SK-N-SH (cell line): ENCODE measurements around the gene PAFAH1B2. TPM values are rescaled to one million over a fixed set of nuclear protein-coding genes. Genes with fewer than 3 reads are reported as not detected.

Experiments
- CTCF ChIA-PET: fragments of 300-600, 350-600 bp; formaldehyde crosslinking; extraction: SDS; loops from one replicate; lab custom pipeline; 2021; lab: Yijun Ruan, JAX
- POLR2A ChIA-PET: fragments of 350-600 bp; sonication (Branson Sonifier 250); formaldehyde crosslinking; extraction: SDS; loops from one replicate; lab custom pipeline; 2020; ENCODE audit warnings: antibody characterized with exemption, inconsistent platforms; lab: Yijun Ruan, JAX
- DNase-seq: peaks from one replicate; pipeline ENCODE4 v3.0.0; 2012
- H2AFZ ChIP-seq: fragments of 200-600 bp; sonication (generic); 2 replicates; pipeline ENCODE4 v1.8.1; 2016; ENCODE audit warnings: antibody characterized with exemption, mild to moderate bottlenecking, low read depth
- H3F3A ChIP-seq: fragments of 200-600 bp; sonication (generic); replicated peaks from 2 replicates; pipeline ENCODE3; 2016; ENCODE audit warnings: antibody characterized with exemption, mild to moderate bottlenecking; ENCODE audit not compliant: insufficient read depth
- H3K27ac ChIP-seq, 2 experiments: fragments of 200-500 bp in 1 of 2; fragments of 200-600 bp in 1 of 2; sonication (Bioruptor generic) in 1 of 2; sonication (generic), shearing (Covaris generic) in 1 of 2; 2 replicates each; pipeline versions ENCODE4 v1.5.1 to v1.6.1; 2014 to 2016; ENCODE audit warnings: low read depth in 2 of 2, inconsistent platforms in 1 of 2, low read length in 1 of 2, mild to moderate bottlenecking in 1 of 2, mixed read lengths in 1 of 2
- H3K27me3 ChIP-seq: fragments of 200-600 bp; sonication (generic), shearing (Covaris generic); 2 replicates; pipeline ENCODE4 v1.6.1; 2016; ENCODE audit warnings: mixed run types; ENCODE audit not compliant: insufficient read depth
- H3K36me3 ChIP-seq, 2 experiments: fragments of 200-500 bp in 1 of 2; fragments of 200-600 bp in 1 of 2; sonication (Bioruptor generic) in 1 of 2; sonication (generic) in 1 of 2; replicated peaks in 1 of 2; 2 replicates each; pipeline versions ENCODE3 to v1.5.1; 2014 to 2016; ENCODE audit warnings: low read length in 1 of 2, mild to moderate bottlenecking in 1 of 2; ENCODE audit not compliant: insufficient read depth in 2 of 2, control insufficient read depth in 1 of 2
- H3K4me1 ChIP-seq, 2 experiments: fragments of 200-500 bp in 1 of 2; fragments of 200-600 bp in 1 of 2; sonication (Bioruptor generic) in 1 of 2; sonication (generic), shearing (Covaris generic) in 1 of 2; 2 replicates each; pipeline versions ENCODE4 v1.5.1 to v1.6.1; 2014 to 2016; ENCODE audit warnings: low read depth in 1 of 2, low read length in 1 of 2, mixed run types in 1 of 2; ENCODE audit not compliant: insufficient read depth in 2 of 2, control insufficient read depth in 1 of 2
- H3K4me2 ChIP-seq: fragments of 200-600 bp; sonication (generic), shearing (Covaris generic); 2 replicates; pipeline ENCODE4 v1.6.1; 2017; ENCODE audit warnings: mixed run types
- H3K4me3 ChIP-seq, 2 experiments: fragments of 200-500 bp in 1 of 2; fragments of 200-600 bp in 1 of 2; sonication (Bioruptor generic) in 1 of 2; sonication (generic), shearing (Covaris generic) in 1 of 2; 2 replicates each; pipeline versions ENCODE4 v1.5.1 to v1.8.1; 2014 to 2016; ENCODE audit warnings: low read depth in 2 of 2, inconsistent platforms in 1 of 2, low read length in 1 of 2, mild to moderate bottlenecking in 1 of 2, mixed read lengths in 1 of 2, moderate library complexity in 1 of 2
- H3K79me2 ChIP-seq: fragments of 200-600 bp; sonication (generic); 2 replicates; pipeline ENCODE4 v1.8.1; 2017; ENCODE audit warnings: mild to moderate bottlenecking; ENCODE audit not compliant: insufficient read depth
- H3K9ac ChIP-seq: fragments of 200-600 bp; sonication (generic); 2 replicates; pipeline ENCODE4 v1.6.1; 2017; ENCODE audit warnings: mixed run types
- H3K9me2 ChIP-seq: fragments of 200-600 bp; sonication (generic); 2 replicates; pipeline ENCODE4 v1.6.1; 2017; ENCODE audit warnings: mixed run types
- H3K9me3 ChIP-seq: fragments of 200-600 bp; sonication (generic); 2 replicates; pipeline ENCODE4 v1.6.1; 2017; ENCODE audit warnings: mixed run types, mild to moderate bottlenecking, moderate library complexity
- H4K20me1 ChIP-seq: fragments of 200-600 bp; sonication (generic); 2 replicates; pipeline ENCODE4 v1.6.1; 2017; ENCODE audit warnings: mild to moderate bottlenecking, mixed run types; ENCODE audit not compliant: insufficient read depth
- EP300 ChIP-seq, 2 experiments: IDR thresholded peaks; 2 replicates each; pipeline versions ENCODE4 v1.4.0 to v1.6.1; 2012; ENCODE audit warnings: borderline replicate concordance in 1 of 2, low read depth in 1 of 2, low read length in 1 of 2
- FOSL2 ChIP-seq: IDR thresholded peaks from 2 replicates; pipeline ENCODE4 v1.4.0; 2012; ENCODE audit warnings: low read depth, mild to moderate bottlenecking, moderate library complexity, borderline replicate concordance
- GABPA ChIP-seq: IDR thresholded peaks from 2 replicates; pipeline ENCODE4 v1.4.0; 2012; ENCODE audit warnings: low read depth, mild to moderate bottlenecking
- GATA2 ChIP-seq: sonication (generic); formaldehyde crosslinking; IDR thresholded peaks from 2 replicates; pipeline ENCODE4 v1.5.0; 2020; ENCODE audit warnings: mild to moderate bottlenecking, missing genetic modification reagents
- JUND ChIP-seq: IDR thresholded peaks from 2 replicates; pipeline ENCODE4 v1.4.0; 2012
- MXI1 ChIP-seq: IDR thresholded peaks from 2 replicates; pipeline ENCODE4 v1.6.1; 2012; ENCODE audit warnings: mild to moderate bottlenecking, low read depth, low read length, improper control_type of control experiment
- RAD21 ChIP-seq: IDR thresholded peaks from 2 replicates; pipeline ENCODE4 v1.6.1; 2012; ENCODE audit warnings: mild to moderate bottlenecking, low read length
- RCOR1 ChIP-seq: fragments of 150-350 bp; IDR thresholded peaks from 2 replicates; pipeline ENCODE4 v1.6.1; 2017; ENCODE audit warnings: antibody characterized with exemption, low read length
- RXRA ChIP-seq: IDR thresholded peaks from 2 replicates; pipeline ENCODE4 v1.4.0; 2012; ENCODE audit warnings: low read depth, mild to moderate bottlenecking, borderline replicate concordance
- TAF1 ChIP-seq: IDR thresholded peaks from 2 replicates; pipeline ENCODE4 v1.6.1; 2012; ENCODE audit warnings: low read depth, mild to moderate bottlenecking, low read length, moderate library complexity, borderline replicate concordance
- TCF12 ChIP-seq: IDR thresholded peaks from 2 replicates; pipeline ENCODE4 v1.4.0; 2012
- YY1 ChIP-seq: IDR thresholded peaks from 2 replicates; pipeline ENCODE4 v1.4.0; 2012; ENCODE audit warnings: low read depth, mild to moderate bottlenecking
- WGBS: methylation state at CpG from one replicate; pipeline ENCODE4 v1.1.6; 2017; ENCODE audit warnings: low lambda C conversion rate; 5-methylcytosine and 5-hydroxymethylcytosine counted together
- polyA plus RNA-seq, 3 experiments: library from polyadenylated mRNA; depleted of rRNA; stranded (reverse); fragments of >200 nt; gene quantifications; 2 replicates each; pipeline ENCODE4 v1.2.3, GENCODE V29; 2012
- TF ChIP-seq, protein P1 (sequence below): fragments of 150-350 bp; IDR thresholded peaks from 2 replicates; pipeline ENCODE4 v1.6.1; 2017; ENCODE audit warnings: antibody characterized with exemption, low read length, low read depth, borderline replicate concordance
- TF ChIP-seq, protein P2 (sequence below): IDR thresholded peaks from 2 replicates; pipeline ENCODE4 v1.4.0; 2012; ENCODE audit warnings: low read depth, borderline replicate concordance
- TF ChIP-seq, protein P3 (sequence below): IDR thresholded peaks from 2 replicates; pipeline ENCODE4 v1.4.0; 2012; ENCODE audit warnings: low read depth
- TF ChIP-seq, protein P4 (sequence below): fragments of 200-600 bp; sonication (generic); IDR thresholded peaks from 2 replicates; pipeline ENCODE4 v1.6.1; 2017; ENCODE audit warnings: antibody characterized with exemption, mild to moderate bottlenecking, moderate library complexity

PAFAH1B2 gene
- polyA plus RNA-seq, 1 of the 3 experiments (the other 2 are of a cell fraction), result 19.6 TPM

DNA sequence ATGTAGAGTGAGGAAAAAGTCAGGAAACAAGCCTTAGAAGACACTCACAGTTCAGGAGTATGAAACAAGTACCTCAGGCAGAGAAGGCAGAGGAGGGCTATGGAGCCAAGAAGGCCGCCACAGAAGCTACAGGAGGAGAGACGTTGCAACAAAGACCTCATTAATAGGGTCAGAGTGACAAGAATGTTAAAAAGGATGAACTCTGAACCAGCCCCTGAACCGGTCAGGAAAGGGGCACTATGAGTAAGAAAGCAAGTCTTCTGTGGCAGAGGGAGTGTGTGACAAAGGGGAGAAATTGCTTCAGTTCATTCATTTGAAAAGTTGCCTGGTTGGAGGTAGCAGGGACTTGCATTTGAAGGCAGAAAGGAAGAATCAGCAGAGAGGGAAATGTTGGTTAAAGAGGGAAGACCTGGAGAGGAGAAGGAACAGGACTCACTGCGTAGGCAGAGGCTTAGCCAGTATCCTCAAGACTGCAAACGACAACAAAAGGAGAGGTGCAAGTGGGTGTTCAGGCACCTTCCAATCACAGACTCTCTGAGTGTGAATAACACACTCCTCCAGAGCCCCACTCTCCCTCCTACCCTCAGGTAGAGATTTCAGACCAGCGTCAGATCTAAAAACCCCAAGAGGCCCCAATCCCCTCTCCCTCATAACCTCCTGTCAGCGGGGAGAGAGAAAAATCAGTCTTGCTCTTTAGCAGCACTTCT lies 70.5 kb downstream of the PAFAH1B2 start:
- H3K4me3 ChIP-seq, result no peak overlapping the region
- ChIA-PET POLR2A (interaction anchor here (1.2 kb wide), 1 partner anchor 11 kb away, joined by 3 read pairs; no protein-coding TSS in a partner anchor), CTCF (no interaction called here)
- H2AFZ ChIP-seq, result no peak overlapping the region
- no peak for DNase-seq
- H3K36me3 ChIP-seq, result peaks cover 18 to 45% of the 10 kb centered on the region in 2 experiments
- no peaks in the 10 kb centered on the region for H3K9me2 ChIP-seq
- no peak overlapping the region for H3K27ac ChIP-seq
- H3K4me2 ChIP-seq, result no peak overlapping the region
- WGBS, result 97% methylated on average over 7 of the region's 7 CpGs
- no peaks in the 10 kb centered on the region for H4K20me1 ChIP-seq
- no peak overlapping the region for H3K9ac ChIP-seq
- H3K9me3 ChIP-seq, result no peaks in the 10 kb centered on the region
- no peak for TF ChIP-seq RCOR1
- no peak for TF ChIP-seq RXRA
- TF ChIP-seq GABPA, result no peak
- TF ChIP-seq FOSL2, result no peak
- no peak for TF ChIP-seq GATA2 (CRISPR knock-in tag)
- no peaks in the 10 kb centered on the region for H3K27me3 ChIP-seq
- H3K4me1 ChIP-seq, result no peaks in the 10 kb centered on the region
- H3F3A ChIP-seq, result peaks cover 18% of the 10 kb centered on the region
- no peaks in the 10 kb centered on the region for H3K79me2 ChIP-seq

DNA sequence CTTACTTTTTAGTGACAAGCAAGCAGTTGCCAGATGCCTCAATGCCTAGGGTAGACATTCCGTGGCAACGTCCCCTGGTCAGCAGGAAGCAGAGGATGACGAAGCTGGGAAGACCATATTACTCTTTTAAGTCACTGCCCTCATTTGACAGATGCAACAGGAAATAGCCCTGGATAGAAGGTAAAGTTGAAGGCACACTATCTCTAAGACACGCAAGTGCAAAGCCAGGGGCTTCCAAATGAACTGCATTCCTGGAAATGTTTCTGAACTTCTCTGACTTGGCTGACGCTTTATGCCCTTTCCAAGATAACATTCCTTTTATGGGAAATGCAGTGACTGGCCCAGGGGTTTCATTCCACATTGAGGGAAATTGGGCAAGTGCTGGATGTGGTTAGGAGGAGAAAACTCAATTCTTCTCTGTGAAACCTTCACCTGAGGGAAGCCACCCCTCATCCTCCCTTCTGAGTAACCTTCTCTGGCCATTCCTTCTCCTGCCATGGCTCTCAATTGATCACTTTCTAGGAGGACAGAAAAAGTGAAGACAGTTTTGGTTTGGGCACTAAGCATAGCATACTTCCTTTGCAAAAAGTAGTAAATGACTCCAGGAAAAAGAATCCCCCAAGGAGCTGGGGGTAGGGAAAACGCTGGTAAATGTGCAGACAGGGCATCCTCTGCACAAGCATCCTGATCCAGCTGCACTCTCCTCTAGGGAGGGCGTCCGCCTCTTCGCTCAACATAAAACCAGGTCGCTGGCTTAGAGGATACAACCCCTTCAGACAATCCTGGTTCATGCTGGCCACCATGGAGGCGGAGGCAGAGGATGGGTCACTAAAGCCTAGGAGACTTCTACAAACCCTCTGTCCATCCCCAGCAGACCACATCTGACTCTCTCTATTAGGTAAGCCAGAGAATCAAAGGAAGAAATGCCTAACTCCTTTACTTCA lies 73.3 kb downstream of the PAFAH1B2 start:
- peaks cover 18 to 55% of the 10 kb centered on the region in 2 experiments for H3K36me3 ChIP-seq
- no peaks in the 10 kb centered on the region for H3K27me3 ChIP-seq
- H3K27ac ChIP-seq, result no peak overlapping the region
- no peak overlapping the region for H3K4me2 ChIP-seq
- H3K4me1 ChIP-seq, result peaks cover 2 to 11% of the 10 kb centered on the region in 2 experiments; a peak in 2 of 4 replicates
- no peaks in the 10 kb centered on the region for H3K9me2 ChIP-seq
- TF ChIP-seq, protein P1, sequence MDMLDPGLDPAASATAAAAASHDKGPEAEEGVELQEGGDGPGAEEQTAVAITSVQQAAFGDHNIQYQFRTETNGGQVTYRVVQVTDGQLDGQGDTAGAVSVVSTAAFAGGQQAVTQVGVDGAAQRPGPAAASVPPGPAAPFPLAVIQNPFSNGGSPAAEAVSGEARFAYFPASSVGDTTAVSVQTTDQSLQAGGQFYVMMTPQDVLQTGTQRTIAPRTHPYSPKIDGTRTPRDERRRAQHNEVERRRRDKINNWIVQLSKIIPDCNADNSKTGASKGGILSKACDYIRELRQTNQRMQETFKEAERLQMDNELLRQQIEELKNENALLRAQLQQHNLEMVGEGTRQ, result no peak
- no peak for TF ChIP-seq YY1
- TF ChIP-seq MXI1, result no peak
- no peak for TF ChIP-seq FOSL2
- no peak for TF ChIP-seq TAF1
- no peak for TF ChIP-seq RAD21
- TF ChIP-seq, protein P2, sequence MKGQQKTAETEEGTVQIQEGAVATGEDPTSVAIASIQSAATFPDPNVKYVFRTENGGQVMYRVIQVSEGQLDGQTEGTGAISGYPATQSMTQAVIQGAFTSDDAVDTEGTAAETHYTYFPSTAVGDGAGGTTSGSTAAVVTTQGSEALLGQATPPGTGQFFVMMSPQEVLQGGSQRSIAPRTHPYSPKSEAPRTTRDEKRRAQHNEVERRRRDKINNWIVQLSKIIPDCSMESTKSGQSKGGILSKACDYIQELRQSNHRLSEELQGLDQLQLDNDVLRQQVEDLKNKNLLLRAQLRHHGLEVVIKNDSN, result no peak
- no peak for TF ChIP-seq EP300 (IDR thresholded peaks at IDR 0.05; ENCODE audit: borderline replicate concordance in 1 of 2, low read depth in 1 of 2, low read length in 1 of 2)
- TF ChIP-seq, protein P3, sequence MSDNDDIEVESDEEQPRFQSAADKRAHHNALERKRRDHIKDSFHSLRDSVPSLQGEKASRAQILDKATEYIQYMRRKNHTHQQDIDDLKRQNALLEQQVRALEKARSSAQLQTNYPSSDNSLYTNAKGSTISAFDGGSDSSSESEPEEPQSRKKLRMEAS, result no peak
- no peak for TF ChIP-seq TCF12
- TF ChIP-seq, protein P4, sequence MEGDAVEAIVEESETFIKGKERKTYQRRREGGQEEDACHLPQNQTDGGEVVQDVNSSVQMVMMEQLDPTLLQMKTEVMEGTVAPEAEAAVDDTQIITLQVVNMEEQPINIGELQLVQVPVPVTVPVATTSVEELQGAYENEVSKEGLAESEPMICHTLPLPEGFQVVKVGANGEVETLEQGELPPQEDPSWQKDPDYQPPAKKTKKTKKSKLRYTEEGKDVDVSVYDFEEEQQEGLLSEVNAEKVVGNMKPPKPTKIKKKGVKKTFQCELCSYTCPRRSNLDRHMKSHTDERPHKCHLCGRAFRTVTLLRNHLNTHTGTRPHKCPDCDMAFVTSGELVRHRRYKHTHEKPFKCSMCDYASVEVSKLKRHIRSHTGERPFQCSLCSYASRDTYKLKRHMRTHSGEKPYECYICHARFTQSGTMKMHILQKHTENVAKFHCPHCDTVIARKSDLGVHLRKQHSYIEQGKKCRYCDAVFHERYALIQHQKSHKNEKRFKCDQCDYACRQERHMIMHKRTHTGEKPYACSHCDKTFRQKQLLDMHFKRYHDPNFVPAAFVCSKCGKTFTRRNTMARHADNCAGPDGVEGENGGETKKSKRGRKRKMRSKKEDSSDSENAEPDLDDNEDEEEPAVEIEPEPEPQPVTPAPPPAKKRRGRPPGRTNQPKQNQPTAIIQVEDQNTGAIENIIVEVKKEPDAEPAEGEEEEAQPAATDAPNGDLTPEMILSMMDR, result no peak
- no peak for TF ChIP-seq JUND
- POLR2A ChIA-PET, result no interaction called here
- CTCF ChIA-PET, result interaction anchor here (1.6 to 2.2 kb wide), 3 partner anchors 9 to 36 kb away, joined by 5 to 13 read pairs (median 6); no protein-coding TSS in a partner anchor
- H3K79me2 ChIP-seq, result no peaks in the 10 kb centered on the region
- H3K9ac ChIP-seq, result no peak overlapping the region
- 82% methylated on average over 11 of the region's 11 CpGs for WGBS
- peaks cover 5% of the 10 kb centered on the region for H3F3A ChIP-seq
- no peaks in the 10 kb centered on the region for H3K9me3 ChIP-seq
- no peak for DNase-seq
- no peaks in the 10 kb centered on the region for H4K20me1 ChIP-seq
- no peak overlapping the region for H3K4me3 ChIP-seq
- H2AFZ ChIP-seq, result no peak overlapping the region
